Thoracic aorta (tissue), 2 donors: ENCODE measurements around the gene CPTP. TPM values are rescaled to one million over a fixed set of nuclear protein-coding genes. Genes with fewer than 3 reads are reported as not detected.

Experiments
- ATAC-seq: fragments of 150-250 bp; one replicate; pipeline ENCODE4 v1.8.0; 2017; ENCODE audit warnings: low read depth; ENCODE audit not compliant: insufficient number of reproducible peaks, low FRiP score
- DNase-seq: peaks from one replicate; pipeline ENCODE4 v3.0.0-alpha.2; 2020; ENCODE audit warnings: low spot score
- H3K27ac ChIP-seq, 2 donors: fragments of 200-600 bp; sonication (generic); 1 replicate in 1 of 2; 2 replicates in 1 of 2; pipeline ENCODE4 v1.5.1; 2016; ENCODE audit warnings: mild to moderate bottlenecking in 2 of 2, moderate library complexity in 2 of 2
- H3K27me3 ChIP-seq: fragments of 200-600 bp; sonication (generic); replicated peaks from 2 replicates; pipeline ENCODE4 v1.6.0; 2016; ENCODE audit warnings: mild to moderate bottlenecking; ENCODE audit not compliant: insufficient read depth
- H3K36me3 ChIP-seq: fragments of 200-600 bp; sonication (generic); one replicate; pipeline ENCODE4 v1.5.1; 2016
- H3K4me1 ChIP-seq, 2 donors: fragments of 200-600 bp; sonication (generic); 1 replicate in 1 of 2; 2 replicates in 1 of 2; pipeline versions ENCODE4 v1.5.1 to v1.6.0; 2016; ENCODE audit warnings: low read depth in 2 of 2, mild to moderate bottlenecking in 1 of 2; ENCODE audit not compliant: control insufficient read depth in 1 of 2
- H3K4me3 ChIP-seq: fragments of 200-600 bp; sonication (generic); 2 replicates; pipeline ENCODE4 v1.5.1; 2016; ENCODE audit warnings: mild to moderate bottlenecking
- H3K9me3 ChIP-seq: fragments of 200-600 bp; sonication (generic); 2 replicates; pipeline ENCODE4 v1.5.1; 2016
- total RNA-seq, 2 donors: library from RNA; depleted of rRNA; stranded (reverse); fragments of >200 nt; gene quantifications; one replicate each; pipeline versions ENCODE4 v1.1.0 to v1.2.3, GENCODE V29; 2016
- TF ChIP-seq, protein P1 (sequence below): fragments of 200-600 bp; sonication (generic); IDR thresholded peaks from one replicate; pipeline ENCODE4 v1.5.1; 2019; ENCODE audit warnings: antibody characterized with exemption

CPTP gene
- total RNA-seq, 2 donors from 2014 or later = 16.4 to 26.3 TPM

DNA sequence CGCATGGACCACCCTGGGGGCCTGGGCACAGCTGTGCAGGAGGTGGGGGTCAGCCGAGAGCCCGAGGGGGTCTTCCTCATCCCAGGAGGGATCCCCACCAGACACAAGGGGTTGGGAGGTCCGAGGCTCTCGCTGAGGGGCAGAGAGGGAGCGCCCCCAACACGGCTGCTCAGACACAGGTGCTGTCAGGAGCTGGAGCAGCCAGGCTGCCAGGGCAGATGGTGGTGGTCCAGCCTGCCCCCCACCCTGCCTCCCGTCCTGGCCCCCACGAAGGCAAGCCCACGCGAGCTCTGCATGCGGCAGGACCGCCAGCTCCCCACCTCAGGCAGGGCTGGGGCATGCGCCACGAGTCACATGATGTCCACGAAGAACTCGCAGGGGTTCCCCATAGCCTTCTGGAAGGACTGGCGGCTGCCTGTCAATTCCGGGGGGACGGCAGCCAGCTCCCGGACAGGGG, 11.2 kb downstream of the CPTP start:
- H3K27ac ChIP-seq = no peak overlapping the region
- no peaks in the 10 kb centered on the region for H3K4me1 ChIP-seq
- peaks cover 10% of the 10 kb centered on the region for H3K36me3 ChIP-seq
- H3K27me3 ChIP-seq = no peaks in the 10 kb centered on the region
- H3K9me3 ChIP-seq = no peaks in the 10 kb centered on the region
- no peak for ATAC-seq
- TF ChIP-seq, protein P1, sequence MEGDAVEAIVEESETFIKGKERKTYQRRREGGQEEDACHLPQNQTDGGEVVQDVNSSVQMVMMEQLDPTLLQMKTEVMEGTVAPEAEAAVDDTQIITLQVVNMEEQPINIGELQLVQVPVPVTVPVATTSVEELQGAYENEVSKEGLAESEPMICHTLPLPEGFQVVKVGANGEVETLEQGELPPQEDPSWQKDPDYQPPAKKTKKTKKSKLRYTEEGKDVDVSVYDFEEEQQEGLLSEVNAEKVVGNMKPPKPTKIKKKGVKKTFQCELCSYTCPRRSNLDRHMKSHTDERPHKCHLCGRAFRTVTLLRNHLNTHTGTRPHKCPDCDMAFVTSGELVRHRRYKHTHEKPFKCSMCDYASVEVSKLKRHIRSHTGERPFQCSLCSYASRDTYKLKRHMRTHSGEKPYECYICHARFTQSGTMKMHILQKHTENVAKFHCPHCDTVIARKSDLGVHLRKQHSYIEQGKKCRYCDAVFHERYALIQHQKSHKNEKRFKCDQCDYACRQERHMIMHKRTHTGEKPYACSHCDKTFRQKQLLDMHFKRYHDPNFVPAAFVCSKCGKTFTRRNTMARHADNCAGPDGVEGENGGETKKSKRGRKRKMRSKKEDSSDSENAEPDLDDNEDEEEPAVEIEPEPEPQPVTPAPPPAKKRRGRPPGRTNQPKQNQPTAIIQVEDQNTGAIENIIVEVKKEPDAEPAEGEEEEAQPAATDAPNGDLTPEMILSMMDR = no peak
- no peak for DNase-seq
- no peak overlapping the region for H3K4me3 ChIP-seq

DNA sequence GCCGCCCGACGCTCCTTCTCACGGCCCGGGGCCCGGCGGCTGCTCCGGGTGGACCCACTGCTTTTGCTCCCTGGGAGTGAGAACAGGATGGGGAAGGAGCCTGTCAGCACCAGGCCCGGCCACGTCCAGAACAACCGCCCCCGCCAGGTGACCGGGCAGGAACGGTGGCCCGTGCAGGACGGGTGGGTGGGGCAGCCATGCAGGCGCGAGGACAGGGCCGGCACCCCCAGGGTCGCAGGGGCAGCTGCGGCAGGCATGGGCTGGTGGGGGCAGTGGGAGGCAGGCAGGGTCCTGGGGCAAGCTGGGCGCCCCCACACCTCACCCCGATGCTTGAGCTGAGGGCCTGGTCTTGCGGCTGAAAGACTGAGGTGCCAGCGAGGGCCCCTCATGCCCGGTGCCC, 11.8 kb downstream of the CPTP start:
- H3K9me3 ChIP-seq = no peaks in the 10 kb centered on the region
- no peak overlapping the region for H3K27ac ChIP-seq
- no peaks in the 10 kb centered on the region for H3K4me1 ChIP-seq
- H3K36me3 ChIP-seq = peaks cover 10% of the 10 kb centered on the region
- TF ChIP-seq, protein P1 = no peak
- no peaks in the 10 kb centered on the region for H3K27me3 ChIP-seq
- ATAC-seq (no peak), DNase-seq (no peak)
- no peak overlapping the region for H3K4me3 ChIP-seq

DNA sequence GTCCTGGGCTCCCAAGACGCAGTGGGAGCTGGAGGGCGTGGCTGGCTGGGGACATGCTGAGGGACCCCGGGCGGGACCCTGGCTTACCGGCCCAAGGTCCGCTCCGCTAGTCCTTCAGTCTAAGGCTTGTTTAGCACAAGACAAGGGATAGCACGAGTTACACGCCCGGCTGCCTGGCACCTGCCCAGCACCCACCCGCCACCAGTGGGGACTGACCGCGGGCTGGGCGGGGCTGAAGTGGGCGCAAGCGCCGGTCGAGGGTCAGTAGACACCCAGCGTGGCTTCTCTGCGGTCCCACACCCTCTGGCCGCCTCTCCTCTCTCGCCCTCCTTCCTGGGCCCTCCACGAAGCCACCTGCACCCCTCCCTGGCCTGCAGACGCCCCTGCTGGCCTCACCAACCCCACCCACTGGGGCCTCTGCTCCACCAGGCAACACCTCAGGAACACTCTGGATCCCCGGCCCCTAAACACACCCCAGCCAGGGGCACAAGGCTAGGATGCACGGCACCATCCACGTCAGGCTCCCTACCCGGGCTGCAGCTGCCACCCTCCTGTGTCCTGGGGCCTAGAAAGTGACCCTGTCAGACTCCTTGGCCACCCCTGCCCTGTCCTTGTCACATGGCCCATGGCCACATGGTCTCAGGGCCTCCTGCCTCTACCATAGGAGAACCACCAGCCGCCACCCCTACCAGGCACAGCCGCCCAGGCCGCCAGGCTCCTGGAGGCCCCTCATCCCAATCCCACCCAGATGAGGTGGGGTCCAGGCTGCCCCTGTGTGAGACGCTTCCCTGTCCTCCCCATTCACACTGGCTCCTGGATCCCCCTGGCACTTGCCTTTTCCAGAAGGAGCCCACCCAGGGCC, 12.6 kb downstream of the CPTP start:
- Histone ChIP-seq H3K27ac (no peak overlapping the region), H3K4me1 (no peaks in the 10 kb centered on the region), H3K27me3 (no peaks in the 10 kb centered on the region), H3K36me3 (peaks cover 10% of the 10 kb centered on the region), H3K4me3 (no peak overlapping the region), H3K9me3 (no peaks in the 10 kb centered on the region)
- TF ChIP-seq, protein P1 = no peak
- ATAC-seq (no peak), DNase-seq (no peak)

DNA sequence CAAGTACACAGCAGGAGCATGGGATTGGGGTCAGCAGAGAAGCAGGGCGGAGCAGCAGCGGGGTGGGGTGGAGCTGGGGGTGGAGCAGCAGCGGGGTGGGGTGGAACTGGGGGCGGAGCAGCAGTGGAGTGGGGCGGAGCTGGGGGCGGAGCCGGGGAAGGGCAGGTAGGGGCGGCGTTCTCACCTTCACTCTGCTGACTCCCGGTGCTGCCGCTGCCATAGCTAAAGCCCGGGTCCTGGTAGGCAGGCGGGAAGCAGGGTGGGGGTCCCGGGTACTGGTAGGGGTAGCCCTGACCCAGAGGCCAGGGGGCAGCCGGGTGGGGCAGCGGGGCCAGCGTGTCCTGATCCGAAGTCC, 13.2 kb downstream of the CPTP start:
- Histone ChIP-seq H3K4me3 (no peak overlapping the region), H3K36me3 (peaks cover 10% of the 10 kb centered on the region)
- ATAC-seq = no peak

DNA sequence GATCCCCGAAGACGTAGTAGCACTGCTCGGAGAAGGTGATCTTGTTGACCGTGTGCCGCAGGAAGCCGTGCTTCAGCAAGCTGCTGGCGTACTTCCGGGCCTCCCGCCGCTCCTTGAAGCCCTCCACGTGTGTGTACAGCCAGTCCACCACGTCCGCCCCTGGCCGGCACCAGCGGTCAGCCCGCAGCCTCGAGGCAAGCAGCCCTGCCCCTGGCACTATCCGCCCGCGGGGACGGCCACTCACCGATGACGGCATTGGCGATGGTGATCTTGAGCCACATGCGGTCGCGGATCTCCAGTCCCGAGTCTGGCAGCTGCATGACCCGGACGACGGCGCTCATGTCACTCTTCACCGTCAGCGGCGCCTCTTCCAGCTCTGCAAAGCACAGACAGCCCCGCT, 13.7 kb downstream of the CPTP start:
- no peak for DNase-seq
- Histone ChIP-seq H3K9me3 (no peaks in the 10 kb centered on the region), H3K4me3 (no peak overlapping the region), H3K27me3 (no peaks in the 10 kb centered on the region), H3K36me3 (peaks cover 10% of the 10 kb centered on the region), H3K4me1 (no peaks in the 10 kb centered on the region), H3K27ac (no peak overlapping the region)
- ATAC-seq = no peak
- TF ChIP-seq, protein P1 = no peak

More for the DNA sequence above, 13.2 kb downstream of the CPTP start:
- no peak for DNase-seq
- Histone ChIP-seq H3K9me3 (no peaks in the 10 kb centered on the region), H3K4me1 (no peaks in the 10 kb centered on the region), H3K27me3 (no peaks in the 10 kb centered on the region), H3K27ac (no peak overlapping the region)
- TF ChIP-seq, protein P1 = no peak
